Lower leg skin (tissue), 4 donors: ENCODE results near the gene ANAPC5. TPM values are rescaled to one million over a fixed set of nuclear protein-coding genes. Genes with fewer than 3 reads are reported as not detected.
"Not testable (repeated sequence)": the region's sequence is repeated elsewhere in the genome, so short reads cannot be mapped to it uniquely, and the experiment has no call there.

Source experiments
- DNase-seq, 2 donors: peaks; one replicate each; pipeline ENCODE4 v3.0.0-alpha.2; 2019; ENCODE audit warnings: low spot score in 2 of 2
- H3K4me3 ChIP-seq: fragments of 200-600 bp; sonication (generic); 2 replicates; pipeline ENCODE4 v1.5.1; 2017; ENCODE audit warnings: mild to moderate bottlenecking, low read depth; ENCODE audit not compliant: poor library complexity, severe bottlenecking
- CTCF ChIP-seq, 3 donors: fragments of 450-650 bp; IDR thresholded peaks; one replicate each; pipeline ENCODE4 v1.5.1; 2016; ENCODE audit warnings: antibody characterized with exemption in 3 of 3, mild to moderate bottlenecking in 3 of 3, moderate library complexity in 2 of 3
- POLR2A ChIP-seq, 2 donors: fragments of 450-650 bp; IDR thresholded peaks; one replicate each; pipeline ENCODE4 v1.6.1; 2016 to 2017; ENCODE audit warnings: antibody characterized with exemption in 2 of 2, mild to moderate bottlenecking in 1 of 2, moderate library complexity in 1 of 2
- WGBS, 2 donors: methylation state at CpG; one replicate each; pipeline ENCODE4 v1.1.5; 2018; 5-methylcytosine and 5-hydroxymethylcytosine counted together
- intact Hi-C: fragments of 100-400 bp; cut with DNase I; formaldehyde crosslinking; loops from one replicate; pipeline ENCODE4 v1.15.0; 2023; ENCODE audit warnings: low total_unique reads
- total RNA-seq, 4 donors: library from RNA; depleted of rRNA; stranded (reverse); fragments of >200 nt; gene quantifications; one replicate each; pipeline ENCODE4 v1.1.0, GENCODE V29; 2016

Gene ANAPC5
- total RNA-seq, 4 donors from 2014 or later, result 73.7 to 97.4 (median 91.5) TPM

- WGBS, 2 donors, result 91 to 94% methylated on average over 9 of the region's 9 CpGs
- intact Hi-C loops, result no loop called here
- TF ChIP-seq CTCF (IDR thresholded peaks at IDR 0.05) (no peak), POLR2A (IDR thresholded peaks at IDR 0.05) (no peak)
- no peak overlapping the region for H3K4me3 ChIP-seq
- no peak for DNase-seq
These were observed 31.4 kb upstream of the ANAPC5 start for GRCh38 chr12:121383601-121384021.

GRCh38 chr12:121379945-121380344, 27.7 kb upstream of the ANAPC5 start:
- intact Hi-C loops, result no loop called here
- WGBS, 2 donors, result 89 to 91% methylated on average over 10 of the region's 10 CpGs

GRCh38 chr12:121378736-121379135, 26.5 kb upstream of the ANAPC5 start:
- no peak overlapping the region for H3K4me3 ChIP-seq
- intact Hi-C loops, result no loop called here
- 74 to 77% methylated on average over 5 of the region's 5 CpGs for WGBS, 2 donors
- no peak for DNase-seq
- TF ChIP-seq CTCF (IDR thresholded peaks at IDR 0.05) (no peak), POLR2A (IDR thresholded peaks at IDR 0.05) (no peak)

More at GRCh38 chr12:121379945-121380344, 27.7 kb upstream of the ANAPC5 start:
- DNase-seq, result no peak
- no peak for TF ChIP-seq POLR2A (IDR thresholded peaks at IDR 0.05)
- no peak for TF ChIP-seq CTCF (IDR thresholded peaks at IDR 0.05)
- H3K4me3 ChIP-seq, result no peak overlapping the region

GRCh38 chr12:121376754-121377697, 24.8 kb upstream of the ANAPC5 start:
- no peak overlapping the region for H3K4me3 ChIP-seq
- 86 to 90% methylated on average over 8 of the region's 8 CpGs for WGBS, 2 donors
- no peak for DNase-seq
- intact Hi-C loops, result no loop called here
- TF ChIP-seq CTCF (IDR thresholded peaks at IDR 0.05), result no peak
- TF ChIP-seq POLR2A (IDR thresholded peaks at IDR 0.05), result no peak

- DNase-seq, H3K4me3 ChIP-seq, intact Hi-C loops: not testable (repeated sequence)
- WGBS, 2 donors, result 88 to 92% methylated on average over 14 of the region's 14 CpGs
These were observed 22.9 kb upstream of the ANAPC5 start for GRCh38 chr12:121374945-121375584.

- WGBS, 2 donors, result 90 to 96% methylated on average over 6 to 20 of the region's 23 CpGs
- DNase-seq, H3K4me3 ChIP-seq, intact Hi-C loops: not testable (repeated sequence)
These were observed 22.1 kb upstream of the ANAPC5 start for GRCh38 chr12:121374336-121374735.
